GM23338 (cell line): ENCODE data around the gene B4GALNT4. TPM values are rescaled to one million over a fixed set of nuclear protein-coding genes. Genes with fewer than 3 reads are reported as not detected.

Source experiments
- ATAC-seq: fragments of 200-7000 bp; cut with Tn5 transposase; 3 replicates; pipeline ENCODE4 v1.9.1; 2020
- DNase-seq: peaks from one replicate; pipeline ENCODE4 v3.0.0-alpha.2; 2015; ENCODE audit warnings: low spot score
- H2AFZ ChIP-seq: fragments of 200-600 bp; sonication (generic); 2 replicates; pipeline ENCODE4 v1.8.0; 2016; ENCODE audit warnings: antibody characterized with exemption, mild to moderate bottlenecking, moderate library complexity
- H3F3A ChIP-seq: fragments of 200-600 bp; sonication (generic); replicated peaks from 2 replicates; pipeline ENCODE4 v1.8.0; 2017; ENCODE audit warnings: antibody characterized with exemption, mixed run types, low read depth
- H3K27ac ChIP-seq: fragments of 200-600 bp; sonication (generic); 2 replicates; pipeline ENCODE4 v1.6.1; 2016; ENCODE audit warnings: low read depth
- H3K27me3 ChIP-seq: fragments of 200-600 bp; sonication (generic); 2 replicates; pipeline ENCODE4 v1.8.0; 2016; ENCODE audit warnings: mild to moderate bottlenecking, mixed run types, moderate library complexity; ENCODE audit not compliant: insufficient read depth
- H3K36me3 ChIP-seq: fragments of 200-600 bp; sonication (generic); 2 replicates; pipeline ENCODE4 v1.8.0; 2016; ENCODE audit warnings: mild to moderate bottlenecking; ENCODE audit not compliant: insufficient read depth
- H3K4me1 ChIP-seq: fragments of 200-600 bp; sonication (generic); 2 replicates; pipeline ENCODE4 v1.8.0; 2016; ENCODE audit warnings: mild to moderate bottlenecking, moderate library complexity; ENCODE audit not compliant: insufficient read depth
- H3K4me2 ChIP-seq: fragments of 200-600 bp; sonication (generic); 2 replicates; pipeline ENCODE4 v1.7.1; 2017; ENCODE audit warnings: mixed run types
- H3K4me3 ChIP-seq: fragments of 200-600 bp; sonication (generic); 2 replicates; pipeline ENCODE4 v1.6.1; 2016; ENCODE audit warnings: mixed run types
- H3K79me2 ChIP-seq: fragments of 200-600 bp; sonication (generic); replicated peaks from 2 replicates; pipeline ENCODE4 v1.8.0; 2017; ENCODE audit warnings: mild to moderate bottlenecking; ENCODE audit not compliant: insufficient read depth
- H3K9me2 ChIP-seq: fragments of 200-600 bp; sonication (generic); 2 replicates; pipeline ENCODE4 v1.8.0; 2017; ENCODE audit not compliant: insufficient read depth
- H4K20me1 ChIP-seq: fragments of 200-600 bp; sonication (generic); replicated peaks from 2 replicates; pipeline ENCODE4 v1.8.0; 2017; ENCODE audit warnings: mild to moderate bottlenecking; ENCODE audit not compliant: insufficient read depth
- H3K27ac Mint-ChIP-seq: 2 replicates; pipeline ENCODE4 v1.8.0; 2020; ENCODE audit warnings: inconsistent platforms, mild to moderate bottlenecking, moderate library complexity, mixed read lengths
- H3K27me3 Mint-ChIP-seq: 3 replicates; pipeline ENCODE4 v1.8.0; 2022; ENCODE audit warnings: low read depth, mild to moderate bottlenecking, moderate library complexity, mixed read lengths, inconsistent platforms; ENCODE audit not compliant: insufficient read depth, poor library complexity
- H3K36me3 Mint-ChIP-seq: 3 replicates; pipeline ENCODE4 v1.8.0; 2021; ENCODE audit warnings: low read depth, mild to moderate bottlenecking, inconsistent platforms, moderate library complexity, mixed read lengths
- H3K4me1 Mint-ChIP-seq: 3 replicates; pipeline ENCODE4 v1.8.0; 2020; ENCODE audit warnings: mild to moderate bottlenecking, inconsistent platforms, mixed read lengths
- H3K4me3 Mint-ChIP-seq: 3 replicates; pipeline ENCODE4 v1.8.0; 2021; ENCODE audit warnings: moderate library complexity, mild to moderate bottlenecking, inconsistent platforms, mixed read lengths
- H3K9me3 Mint-ChIP-seq: 3 replicates; pipeline ENCODE4 v1.8.0; 2020; ENCODE audit warnings: moderate library complexity, mild to moderate bottlenecking, inconsistent platforms, mixed read lengths
- CREB1 ChIP-seq: fragments of 250-450 bp; sonication (Bioruptor Pico); IDR thresholded peaks from 2 replicates; pipeline ENCODE4 v1.5.0; 2020; ENCODE audit warnings: low read depth, mild to moderate bottlenecking, moderate library complexity
- CTCF ChIP-seq, 2 experiments: fragments of 200-600 bp in 1 of 2; sonication (generic) in 1 of 2; conservative IDR thresholded peaks; 2 replicates each; pipeline versions ENCODE4 v1.5.1 to v1.6.1; 2016 to 2017; ENCODE audit warnings: antibody characterized with exemption in 2 of 2, low read depth in 2 of 2, mild to moderate bottlenecking in 2 of 2, moderate library complexity in 1 of 2
- ETS1 ChIP-seq: IDR thresholded peaks from 2 replicates; pipeline ENCODE4 v1.6.1; 2016; ENCODE audit warnings: antibody characterized with exemption
- EZH2phosphoT487 ChIP-seq: fragments of 200-600 bp; sonication (generic); IDR thresholded peaks from one replicate; pipeline ENCODE4 v1.8.1; 2018; ENCODE audit warnings: antibody characterized with exemption; ENCODE audit not compliant: unreplicated experiment
- NANOG ChIP-seq: IDR thresholded peaks from 2 replicates; pipeline ENCODE4 v1.6.1; 2016; ENCODE audit warnings: antibody characterized with exemption, borderline replicate concordance
- REST ChIP-seq: IDR thresholded peaks from one replicate; pipeline ENCODE4 v1.6.1; 2018; ENCODE audit warnings: antibody characterized with exemption; ENCODE audit not compliant: unreplicated experiment
- ZNF114 ChIP-seq: fragments of 250-450 bp; sonication (Bioruptor Pico); IDR thresholded peaks from 2 replicates; pipeline ENCODE4 v1.5.0; 2020; ENCODE audit warnings: mild to moderate bottlenecking, moderate library complexity
- ZNF462 ChIP-seq: fragments of 250-450 bp; sonication (Bioruptor Pico); IDR thresholded peaks from 2 replicates; pipeline ENCODE4 v1.5.0; 2020; ENCODE audit warnings: mild to moderate bottlenecking, moderate library complexity
- polyA plus RNA-seq: library from polyadenylated mRNA; unstranded; fragments of >200 nt; fragmentation: Nextera tagmentation; extraction: Ambion mirVana; gene quantifications from 2 replicates; pipeline ENCODE4 v1.2.1, GENCODE V29; 2016
- total RNA-seq: library from RNA; depleted of rRNA; stranded (reverse); fragments of >200 nt; shearing (Covaris generic); gene quantifications from 2 replicates; pipeline ENCODE4 v1.2.3, GENCODE V29; 2014

The B4GALNT4 gene
- total and polyA plus RNA-seq, 2 experiments from 2014 or later = 49.9 to 92.6 TPM

GRCh38 chr11:371051-371450, 1.8 kb downstream of the B4GALNT4 start:
- 0 out of 4 replicates have a peak, but pooled peaks of 1 of the 2 experiments have one; percentile 16 for TF ChIP-seq CTCF (conservative IDR thresholded peaks at IDR 0.05; ENCODE audit: low read depth in 2 of 2)
- TF ChIP-seq EZH2phosphoT487 = no peak
- TF ChIP-seq ETS1 = no peak
- no peak for TF ChIP-seq ZNF462 (CRISPR knock-in tag)
- no peak for TF ChIP-seq NANOG
- TF ChIP-seq ZNF114 (CRISPR knock-in tag) = no peak
- no peak for TF ChIP-seq REST
- TF ChIP-seq CREB1 = no peak
- Histone ChIP-seq H3K4me1 (peaks cover 9% of the 10 kb centered on the region; the same call in 1 of the 2 replicates), H2AFZ (no peak overlapping the region), H3K27ac (no peak overlapping the region), H3K4me2 (peak overlapping the region; percentile 93; the same call in 1 of the 2 replicates), H3K9me2 (no peaks in the 10 kb centered on the region), H3K4me3 (peak overlapping the region; percentile 87; the same call in 1 of the 2 replicates), H3K36me3 (peaks cover 4% of the 10 kb centered on the region), H3F3A (peaks cover 30% of the 10 kb centered on the region; the same call in 1 of the 2 replicates), H3K27me3 (no peaks in the 10 kb centered on the region), H4K20me1 (no peaks in the 10 kb centered on the region; the same call in 1 of the 2 replicates), H3K79me2 (peaks cover 13% of the 10 kb centered on the region)
- DNase-seq (no peak), ATAC-seq (peak; percentile 3; the same call in 2 of the 3 replicates)
- Mint-ChIP-seq H3K27ac (no peak overlapping the region), H3K9me3 (peaks cover 12% of the 10 kb centered on the region; the same call in 1 of the 3 replicates), H3K36me3 (peaks cover 33% of the 10 kb centered on the region), H3K4me3 (peak overlapping the region; percentile 85), H3K27me3 (peaks cover 14% of the 10 kb centered on the region), H3K4me1 (peaks cover 17% of the 10 kb centered on the region)
